ENCODE data around the gene ZNF687.

GRCh38 chr1:151288502-151288901 lies 6.4 kb downstream of the ZNF687 start:
- TF ChIP-seq USF2 (CRISPR knock-in tag; IDR thresholded peaks at IDR 0.05) (no peak), ZBTB43 (CRISPR knock-in tag; IDR thresholded peaks at IDR 0.05) (no peak), NR2C2 (CRISPR knock-in tag; IDR thresholded peaks at IDR 0.05) (no peak), CTCF (IDR thresholded peaks at IDR 0.05) (no peak), TCF7 (CRISPR knock-in tag; IDR thresholded peaks at IDR 0.05; ENCODE audit: low read depth) (no peak), CREM (CRISPR knock-in tag; IDR thresholded peaks at IDR 0.05) (no peak)
